ENCODE measurements around the gene ANXA2. TPM values are rescaled to one million over a fixed set of nuclear protein-coding genes. Genes with fewer than 3 reads are reported as not detected.

The ANXA2 gene
- total RNA-seq, 1 experiment from 2014 or later: 1,903 TPM

GRCh38 chr15:60344461-60344860 is 53.3 kb downstream of the ANXA2 start:
- peaks cover 48% of the 10 kb centered on the region for H3K4me1 ChIP-seq (ENCODE audit: control insufficient read depth, insufficient read depth, low read length)
- POLR2A ChIA-PET: no interaction called here
- CTCF ChIA-PET: interaction anchor here (0.9 kb wide), 1 partner anchor 654 kb away, joined by 7 read pairs; no protein-coding TSS in a partner anchor
- ATAC-seq (no peak), DNase-seq (ENCODE audit: low read depth, low spot score) (no peak)
- peaks cover 40% of the 10 kb centered on the region for H3K36me3 ChIP-seq (ENCODE audit: control insufficient read depth, insufficient read depth, low read length)
- peak overlapping the region; percentile 68 for H3K27ac ChIP-seq (ENCODE audit: low read length)
- TF ChIP-seq CTCF (IDR thresholded peaks at IDR 0.05) (no peak), TCF7L2 (IDR thresholded peaks at IDR 0.05; ENCODE audit: low read depth, low read length) (no peak), REST (IDR thresholded peaks at IDR 0.05; ENCODE audit: insufficient read depth in 1 of 2, low read depth in 2 of 2, low read length in 1 of 2) (no peak), SIN3A (IDR thresholded peaks at IDR 0.05; ENCODE audit: borderline replicate concordance, insufficient read depth, low read depth, low read length) (no peak), POLR2AphosphoS5 (IDR thresholded peaks at IDR 0.05; ENCODE audit: low read depth, low read length) (no peak; the same call in none of the 2 replicates)
- in situ Hi-C loops (cut with HindIII; ENCODE audit: low pct_unique_long_range_greater_than_20kb, low sequenced_read_pairs) (no loop called here), intact Hi-C loops (cut with micrococcal nuclease; ENCODE audit: unreplicated experiment) (no loop called here)
- H3K4me3 ChIP-seq (ENCODE audit: low read depth in 2 of 2, low read length in 2 of 2): no peak overlapping the region
- H3K27me3 ChIP-seq (ENCODE audit: control insufficient read depth, insufficient read depth, low read length): no peaks in the 10 kb centered on the region
- no TSS peak for BruUV-seq (replicated peaks)
- H3K9me3 ChIP-seq (ENCODE audit: control insufficient read depth, insufficient read depth, low read depth, low read length): no peaks in the 10 kb centered on the region

DNA sequence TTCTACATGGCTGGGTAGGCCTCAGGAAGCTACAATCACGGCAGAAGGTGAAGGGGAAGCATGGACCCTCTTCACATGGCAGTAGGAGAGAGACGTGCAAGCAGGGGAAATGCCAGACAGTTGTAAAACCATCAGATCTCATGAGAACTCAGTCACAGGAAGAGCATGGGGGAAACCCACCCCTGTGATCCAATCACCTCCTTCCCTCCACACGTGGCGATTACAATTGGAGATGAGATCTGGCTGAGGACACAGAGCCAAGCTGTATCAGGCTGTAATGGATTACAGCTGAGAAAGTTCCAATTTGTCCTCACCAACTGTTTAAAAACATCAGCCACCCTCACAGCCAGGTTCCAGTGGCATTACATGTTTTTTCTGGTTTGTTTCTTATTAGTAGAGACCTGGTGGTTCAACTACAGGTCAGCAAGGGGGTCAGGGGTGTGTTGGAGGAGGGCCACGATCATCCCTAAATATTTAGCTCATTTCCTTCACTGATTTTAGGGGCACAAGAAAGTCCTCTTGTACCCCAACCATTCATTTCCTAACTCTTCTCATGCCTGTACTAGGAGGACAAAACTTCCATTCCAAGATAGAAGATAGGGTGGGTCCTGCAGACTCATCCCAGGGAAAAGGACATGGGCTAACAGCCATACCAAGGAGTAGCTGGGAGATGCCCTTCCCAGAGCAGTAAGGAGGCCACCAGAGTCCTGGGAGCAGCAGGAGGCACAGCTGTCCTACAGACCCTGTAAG is 54.4 kb downstream of the ANXA2 start:
- DNase-seq (ENCODE audit: low read depth, low spot score) (no peak), ATAC-seq (peak; percentile 47)
- TF ChIP-seq POLR2AphosphoS5 (IDR thresholded peaks at IDR 0.05; ENCODE audit: low read depth, low read length) (peak; percentile 47), TCF7L2 (IDR thresholded peaks at IDR 0.05; ENCODE audit: low read depth, low read length) (no peak)
- Histone ChIP-seq H3K27me3 (ENCODE audit: control insufficient read depth, insufficient read depth, low read length) (no peaks in the 10 kb centered on the region), H3K9me3 (ENCODE audit: control insufficient read depth, insufficient read depth, low read depth, low read length) (no peaks in the 10 kb centered on the region), H3K36me3 (ENCODE audit: control insufficient read depth, insufficient read depth, low read length) (peaks cover 32% of the 10 kb centered on the region), H3K4me1 (ENCODE audit: control insufficient read depth, insufficient read depth, low read length) (peaks cover 45% of the 10 kb centered on the region), H3K27ac (ENCODE audit: low read length) (peak overlapping the region; percentile 68), H3K4me3 (ENCODE audit: low read depth in 2 of 2, low read length in 2 of 2) (no peak overlapping the region)
- in situ Hi-C loops (cut with HindIII; ENCODE audit: low pct_unique_long_range_greater_than_20kb, low sequenced_read_pairs): no loop called here
- no TSS peak for BruUV-seq (replicated peaks)
- CTCF ChIA-PET: no interaction called here
- intact Hi-C loops (cut with micrococcal nuclease; ENCODE audit: unreplicated experiment): loop anchor here (1.0 kb wide), 1 partner anchor 10 kb away; no protein-coding TSS in a partner anchor
- POLR2A ChIA-PET: no interaction called here

All from Panc1 (cell line).